Ishikawa (cell line): Measurements from ENCODE around the gene DGKI.

Experiments used
- CEBPB ChIP-seq: IDR thresholded peaks from 2 replicates; pipeline ENCODE4 v1.6.1; 2012
- CREB1 ChIP-seq: IDR thresholded peaks from 2 replicates; pipeline ENCODE4 v1.6.1; 2012; ENCODE audit warnings: low read depth
- EGR1 ChIP-seq: IDR thresholded peaks from 2 replicates; pipeline ENCODE4 v1.6.1; 2012
- EP300 ChIP-seq: IDR thresholded peaks from 2 replicates; pipeline ENCODE4 v1.6.1; 2012; ENCODE audit warnings: borderline replicate concordance
- FOXM1 ChIP-seq: IDR thresholded peaks from 2 replicates; pipeline ENCODE4 v1.6.1; 2012; ENCODE audit warnings: low read depth, borderline replicate concordance
- MAX ChIP-seq: IDR thresholded peaks from 2 replicates; pipeline ENCODE4 v1.6.1; 2012
- NFIC ChIP-seq: IDR thresholded peaks from 2 replicates; pipeline ENCODE4 v1.6.1; 2012
- RAD21 ChIP-seq: IDR thresholded peaks from 2 replicates; pipeline ENCODE4 v1.6.1; 2012; ENCODE audit warnings: low read depth
- TAF1 ChIP-seq: IDR thresholded peaks from 2 replicates; pipeline ENCODE4 v1.6.1; 2012; ENCODE audit warnings: low read depth, mild to moderate bottlenecking
- TCF12 ChIP-seq: IDR thresholded peaks from 2 replicates; pipeline ENCODE4 v1.6.1; 2012; ENCODE audit warnings: low read depth
- TEAD4 ChIP-seq: IDR thresholded peaks from 2 replicates; pipeline ENCODE4 v1.6.1; 2012
- USF1 ChIP-seq: IDR thresholded peaks from 2 replicates; pipeline ENCODE4 v1.6.1; 2012
- YY1 ChIP-seq: IDR thresholded peaks from 2 replicates; pipeline ENCODE4 v1.6.1; 2012; ENCODE audit warnings: low read depth
- ZBTB7A ChIP-seq: IDR thresholded peaks from 2 replicates; pipeline ENCODE4 v1.6.1; 2012; ENCODE audit warnings: low read depth
- TF ChIP-seq, protein P1 (sequence below): IDR thresholded peaks from 2 replicates; pipeline ENCODE4 v1.6.1; 2012; ENCODE audit warnings: low read depth, mild to moderate bottlenecking

DGKI gene

DNA sequence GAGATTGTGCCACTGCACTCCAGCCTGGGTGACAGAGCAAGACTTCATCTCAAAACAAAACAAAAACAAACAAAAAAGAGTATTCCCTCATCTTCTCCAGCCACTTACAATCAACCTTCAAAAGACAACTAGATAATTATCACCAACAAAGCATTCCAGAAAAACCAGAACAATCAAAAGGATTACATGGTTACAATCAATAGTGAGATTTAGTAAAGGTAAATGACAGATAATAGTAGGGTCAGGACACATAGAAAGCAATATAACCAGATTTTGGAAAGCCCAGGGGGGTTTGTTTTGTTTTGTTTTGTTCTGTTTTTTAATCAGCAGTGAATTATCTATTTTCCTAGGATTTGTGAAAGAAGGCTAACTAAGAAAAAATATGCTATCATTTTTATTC, 412.2 kb downstream of the DGKI start:
- TF ChIP-seq YY1 (no peak), TCF12 (no peak), MAX (no peak), EGR1 (no peak), RAD21 (no peak), ZBTB7A (no peak), CREB1 (no peak), EP300 (no peak), TAF1 (no peak)
- TF ChIP-seq, protein P1, sequence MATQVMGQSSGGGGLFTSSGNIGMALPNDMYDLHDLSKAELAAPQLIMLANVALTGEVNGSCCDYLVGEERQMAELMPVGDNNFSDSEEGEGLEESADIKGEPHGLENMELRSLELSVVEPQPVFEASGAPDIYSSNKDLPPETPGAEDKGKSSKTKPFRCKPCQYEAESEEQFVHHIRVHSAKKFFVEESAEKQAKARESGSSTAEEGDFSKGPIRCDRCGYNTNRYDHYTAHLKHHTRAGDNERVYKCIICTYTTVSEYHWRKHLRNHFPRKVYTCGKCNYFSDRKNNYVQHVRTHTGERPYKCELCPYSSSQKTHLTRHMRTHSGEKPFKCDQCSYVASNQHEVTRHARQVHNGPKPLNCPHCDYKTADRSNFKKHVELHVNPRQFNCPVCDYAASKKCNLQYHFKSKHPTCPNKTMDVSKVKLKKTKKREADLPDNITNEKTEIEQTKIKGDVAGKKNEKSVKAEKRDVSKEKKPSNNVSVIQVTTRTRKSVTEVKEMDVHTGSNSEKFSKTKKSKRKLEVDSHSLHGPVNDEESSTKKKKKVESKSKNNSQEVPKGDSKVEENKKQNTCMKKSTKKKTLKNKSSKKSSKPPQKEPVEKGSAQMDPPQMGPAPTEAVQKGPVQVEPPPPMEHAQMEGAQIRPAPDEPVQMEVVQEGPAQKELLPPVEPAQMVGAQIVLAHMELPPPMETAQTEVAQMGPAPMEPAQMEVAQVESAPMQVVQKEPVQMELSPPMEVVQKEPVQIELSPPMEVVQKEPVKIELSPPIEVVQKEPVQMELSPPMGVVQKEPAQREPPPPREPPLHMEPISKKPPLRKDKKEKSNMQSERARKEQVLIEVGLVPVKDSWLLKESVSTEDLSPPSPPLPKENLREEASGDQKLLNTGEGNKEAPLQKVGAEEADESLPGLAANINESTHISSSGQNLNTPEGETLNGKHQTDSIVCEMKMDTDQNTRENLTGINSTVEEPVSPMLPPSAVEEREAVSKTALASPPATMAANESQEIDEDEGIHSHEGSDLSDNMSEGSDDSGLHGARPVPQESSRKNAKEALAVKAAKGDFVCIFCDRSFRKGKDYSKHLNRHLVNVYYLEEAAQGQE = no peak

DNA sequence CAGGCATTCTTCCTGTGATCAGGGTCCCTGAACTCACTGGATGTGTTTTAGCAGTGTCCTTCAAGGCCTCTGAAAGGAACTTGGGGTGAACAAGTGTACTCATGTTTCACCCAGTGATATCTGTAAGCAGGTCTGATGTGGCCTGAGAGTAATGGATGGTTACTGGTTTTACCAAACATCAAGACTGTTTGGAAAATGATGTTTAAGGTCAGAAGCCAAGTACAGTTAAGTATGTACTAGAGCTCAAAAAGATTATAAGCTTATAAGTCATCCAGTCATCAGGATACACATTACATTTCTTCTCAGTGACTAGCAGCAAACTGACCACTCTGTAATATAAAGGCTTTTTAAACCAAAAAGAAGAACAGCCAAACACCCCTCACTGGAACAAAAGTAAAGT, 423.5 kb downstream of the DGKI start:
- no peak for TF ChIP-seq FOXM1
- no peak for TF ChIP-seq ZBTB7A
- no peak for TF ChIP-seq YY1
- no peak for TF ChIP-seq CEBPB

GRCh38 chr7:137421366-137421765, 425.4 kb downstream of the DGKI start:
- TF ChIP-seq, protein P1 = no peak
- TF ChIP-seq ZBTB7A (no peak), NFIC (no peak), MAX (no peak), RAD21 (no peak), FOXM1 (no peak), TCF12 (no peak), EP300 (no peak)

DNA sequence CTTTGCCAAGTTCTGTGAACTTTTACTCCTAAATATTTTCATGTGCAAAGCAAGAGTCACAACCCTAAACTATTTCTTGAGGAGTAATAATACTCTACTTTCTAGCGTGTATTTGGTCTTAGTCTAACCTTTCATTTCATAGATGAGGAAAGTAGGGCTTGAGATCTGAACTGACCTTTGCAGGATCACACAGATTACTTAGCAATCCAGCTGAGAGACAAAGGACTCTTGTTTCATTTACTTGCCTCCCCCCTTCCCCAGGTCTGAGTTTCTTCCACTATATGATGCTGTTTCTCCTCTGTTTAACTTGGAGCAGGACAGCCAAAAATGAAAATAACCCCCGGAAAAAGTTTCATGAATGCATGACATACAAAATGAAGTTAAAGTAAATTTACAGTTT, 427.9 kb downstream of the DGKI start:
- TF ChIP-seq FOXM1 (no peak), USF1 (no peak), EP300 (no peak), ZBTB7A (no peak), CREB1 (no peak), RAD21 (no peak), TAF1 (no peak), MAX (no peak), NFIC (no peak), CEBPB (no peak), TCF12 (no peak), YY1 (no peak), TEAD4 (no peak), EGR1 (no peak)
- TF ChIP-seq, protein P1 = no peak

DNA sequence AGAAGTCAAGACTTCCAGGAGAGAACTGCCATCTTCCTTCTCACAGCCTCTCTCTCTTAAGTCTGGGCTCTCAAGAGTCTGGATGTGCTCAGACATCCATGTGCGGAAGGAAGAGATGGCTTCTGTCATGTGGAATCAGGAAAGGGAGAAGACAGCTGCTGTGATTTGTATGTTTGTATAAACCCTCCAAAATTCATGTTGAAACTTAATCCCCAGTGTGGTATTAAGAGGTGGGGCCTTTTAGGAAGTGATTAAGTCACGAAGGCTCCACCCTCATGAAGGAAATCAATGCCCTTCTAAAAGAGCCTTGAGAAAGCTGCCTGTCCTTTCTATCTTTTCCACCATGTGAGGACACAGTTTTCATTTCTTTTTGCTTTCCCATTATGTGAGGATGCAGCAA, 429.3 kb downstream of the DGKI start:
- TF ChIP-seq YY1 (no peak), FOXM1 (no peak), EP300 (no peak), TCF12 (no peak), MAX (no peak), USF1 (no peak), CREB1 (no peak)
